IPS-20b (cell line): ENCODE results near the gene NDUFAF2.

Experiments used
- H3K27ac ChIP-seq: one replicate; pipeline ENCODE4 v1.5.1; 2013; ENCODE audit warnings: low read length
- H3K27me3 ChIP-seq: 2 replicates; pipeline ENCODE4 v1.6.1; 2013; ENCODE audit warnings: mild to moderate bottlenecking, low read length, inconsistent platforms; ENCODE audit not compliant: insufficient read depth
- H3K36me3 ChIP-seq: 2 replicates; pipeline ENCODE4 v1.6.1; 2013; ENCODE audit warnings: low read depth, mild to moderate bottlenecking, inconsistent platforms, low read length, moderate library complexity; ENCODE audit not compliant: insufficient read depth
- H3K4me1 ChIP-seq: 2 replicates; pipeline ENCODE4 v1.6.1; 2013; ENCODE audit warnings: mild to moderate bottlenecking, control low read depth, inconsistent platforms, low read length, moderate library complexity; ENCODE audit not compliant: insufficient read depth
- H3K4me3 ChIP-seq: 2 replicates; pipeline ENCODE4 v1.5.1; 2013; ENCODE audit warnings: mild to moderate bottlenecking, low read length, inconsistent platforms
- H3K9ac ChIP-seq: 2 replicates; pipeline ENCODE4 v1.6.1; 2013; ENCODE audit warnings: low read depth, mild to moderate bottlenecking, inconsistent platforms, low read length, moderate library complexity
- H3K9me3 ChIP-seq: 2 replicates; pipeline ENCODE4 v1.6.1; 2013; ENCODE audit warnings: mild to moderate bottlenecking, low read depth, low read length, inconsistent platforms; ENCODE audit not compliant: insufficient read depth

NDUFAF2 gene

DNA sequence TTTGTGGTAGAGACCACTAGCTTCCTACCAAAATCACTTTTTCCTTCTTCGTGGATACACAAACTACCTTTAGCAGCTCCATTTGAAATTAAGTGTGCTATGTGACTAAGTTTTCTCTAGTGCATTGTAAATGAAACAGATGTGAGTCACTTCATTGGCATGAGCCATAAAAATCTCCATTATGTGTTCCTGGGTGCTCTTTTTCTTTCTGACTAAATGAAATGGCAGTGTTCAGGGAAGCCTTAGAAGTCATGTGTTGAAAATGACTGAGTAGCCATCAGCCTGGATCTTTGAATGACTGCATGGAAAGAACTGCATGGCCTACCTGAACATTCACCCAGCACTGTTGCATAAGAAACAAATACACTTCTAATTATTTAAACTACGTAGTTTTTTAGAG, 107.9 kb downstream of the NDUFAF2 start:
- no peaks in the 10 kb centered on the region for H3K9me3 ChIP-seq
- H3K4me3 ChIP-seq = no peak overlapping the region
- no peaks in the 10 kb centered on the region for H3K27me3 ChIP-seq
- H3K9ac ChIP-seq = no peak overlapping the region
- H3K4me1 ChIP-seq = peaks cover 19% of the 10 kb centered on the region; the same call in 1 of the 2 replicates
- H3K36me3 ChIP-seq = no peaks in the 10 kb centered on the region
- no peak overlapping the region for H3K27ac ChIP-seq

DNA sequence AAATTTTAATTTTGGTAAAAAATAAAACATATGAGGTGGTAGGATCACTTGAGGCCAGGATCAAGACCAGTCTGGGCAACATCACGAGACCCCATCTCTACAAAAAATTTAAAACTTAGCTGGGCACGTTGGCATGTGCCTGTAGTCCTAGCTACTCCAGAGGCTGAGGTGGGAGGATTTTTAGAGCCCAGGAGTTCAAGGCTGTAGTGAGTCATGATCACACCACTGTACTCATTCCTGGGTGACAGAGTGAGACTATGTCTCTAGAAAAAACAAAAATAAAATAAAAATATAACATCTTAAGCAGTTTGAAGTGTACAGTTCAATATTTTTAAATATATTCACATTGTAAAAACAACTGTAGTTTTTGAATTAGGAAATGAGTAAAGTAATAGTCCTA, 108.9 kb downstream of the NDUFAF2 start:
- H3K36me3 ChIP-seq = no peaks in the 10 kb centered on the region
- no peak overlapping the region for H3K4me3 ChIP-seq
- no peaks in the 10 kb centered on the region for H3K27me3 ChIP-seq
- H3K4me1 ChIP-seq = peaks cover 19% of the 10 kb centered on the region; the same call in 1 of the 2 replicates
- H3K27ac ChIP-seq = no peak overlapping the region
- no peaks in the 10 kb centered on the region for H3K9me3 ChIP-seq
- no peak overlapping the region for H3K9ac ChIP-seq

DNA sequence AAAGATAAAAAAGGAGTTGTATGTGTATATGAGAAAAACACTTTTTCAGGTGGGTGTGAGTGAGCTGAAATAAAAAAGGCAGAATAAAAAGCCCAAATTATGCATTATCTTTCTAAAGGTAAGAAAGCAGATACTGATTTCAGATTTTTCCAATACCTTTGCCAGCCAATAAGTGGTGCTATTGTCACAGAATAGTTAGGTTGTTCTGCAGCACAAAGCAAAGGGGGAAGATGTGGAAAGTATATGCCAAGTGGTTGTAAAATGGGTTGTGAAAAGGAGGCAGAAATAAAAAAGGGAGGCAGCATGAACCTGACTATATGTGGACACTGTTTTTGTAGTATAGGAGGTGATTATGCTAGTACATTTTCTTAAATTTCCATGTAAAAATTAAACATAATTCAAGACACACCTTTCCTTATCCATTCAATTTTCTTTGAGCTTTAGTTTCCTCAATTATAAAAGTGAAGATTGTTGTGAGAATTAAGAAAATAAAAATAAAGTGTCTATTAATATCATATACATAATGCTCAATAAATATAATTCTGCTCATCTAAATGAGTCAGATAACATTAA, 110.5 kb downstream of the NDUFAF2 start:
- no peak overlapping the region for H3K9ac ChIP-seq
- peaks cover 13% of the 10 kb centered on the region; the same call in 1 of the 2 replicates for H3K4me1 ChIP-seq
- no peaks in the 10 kb centered on the region for H3K36me3 ChIP-seq
- H3K27ac ChIP-seq = no peak overlapping the region
- H3K27me3 ChIP-seq = no peaks in the 10 kb centered on the region
- no peak overlapping the region for H3K4me3 ChIP-seq
- no peaks in the 10 kb centered on the region for H3K9me3 ChIP-seq

DNA sequence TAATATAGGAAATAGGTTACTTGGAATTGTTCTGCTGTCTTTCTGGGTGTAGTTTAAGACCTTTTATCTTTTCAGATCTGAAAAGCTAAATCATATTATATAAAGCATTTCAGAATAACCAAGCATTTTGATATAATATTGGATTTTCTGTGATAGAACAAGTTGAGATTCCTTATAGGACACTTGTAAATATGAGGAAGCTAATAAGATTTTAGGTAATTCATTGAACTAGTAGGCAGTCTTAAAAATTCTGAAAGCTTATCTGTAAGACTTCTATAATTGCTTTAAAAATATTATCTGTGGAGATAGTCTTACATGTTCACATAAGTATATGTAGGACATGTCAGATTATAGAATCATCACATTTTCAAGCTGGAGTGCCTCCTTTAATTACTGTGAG, 114.5 kb downstream of the NDUFAF2 start:
- H3K27me3 ChIP-seq = no peaks in the 10 kb centered on the region
- no peak overlapping the region for H3K27ac ChIP-seq
- no peaks in the 10 kb centered on the region for H3K4me1 ChIP-seq
- no peak overlapping the region for H3K4me3 ChIP-seq
- no peaks in the 10 kb centered on the region for H3K36me3 ChIP-seq
- no peak overlapping the region for H3K9ac ChIP-seq
- H3K9me3 ChIP-seq = no peaks in the 10 kb centered on the region

DNA sequence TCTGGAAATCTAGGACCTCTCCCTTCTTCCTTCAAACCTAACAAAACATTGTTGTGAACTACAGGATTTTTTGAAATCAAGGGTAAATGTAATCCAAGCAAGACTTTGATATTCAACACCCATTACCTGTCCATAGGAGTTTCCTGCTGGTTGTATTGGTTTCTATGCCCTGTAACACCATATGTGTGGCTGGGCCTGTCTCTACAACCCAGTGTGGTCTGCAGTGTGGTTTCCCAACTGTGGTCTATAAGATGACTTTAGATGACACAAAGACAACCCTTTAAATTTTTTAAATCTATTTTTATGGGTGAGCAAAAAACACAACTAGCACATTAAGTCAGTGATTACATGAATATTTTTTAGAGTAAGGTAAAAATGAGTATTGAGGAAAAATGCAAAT, 124.1 kb downstream of the NDUFAF2 start:
- H3K4me3 ChIP-seq = no peak overlapping the region
- no peaks in the 10 kb centered on the region for H3K9me3 ChIP-seq
- H3K27ac ChIP-seq = no peak overlapping the region
- peaks cover 4% of the 10 kb centered on the region; the same call in 1 of the 2 replicates for H3K4me1 ChIP-seq
- H3K36me3 ChIP-seq = no peaks in the 10 kb centered on the region
- no peaks in the 10 kb centered on the region for H3K27me3 ChIP-seq
- H3K9ac ChIP-seq = no peak overlapping the region

DNA sequence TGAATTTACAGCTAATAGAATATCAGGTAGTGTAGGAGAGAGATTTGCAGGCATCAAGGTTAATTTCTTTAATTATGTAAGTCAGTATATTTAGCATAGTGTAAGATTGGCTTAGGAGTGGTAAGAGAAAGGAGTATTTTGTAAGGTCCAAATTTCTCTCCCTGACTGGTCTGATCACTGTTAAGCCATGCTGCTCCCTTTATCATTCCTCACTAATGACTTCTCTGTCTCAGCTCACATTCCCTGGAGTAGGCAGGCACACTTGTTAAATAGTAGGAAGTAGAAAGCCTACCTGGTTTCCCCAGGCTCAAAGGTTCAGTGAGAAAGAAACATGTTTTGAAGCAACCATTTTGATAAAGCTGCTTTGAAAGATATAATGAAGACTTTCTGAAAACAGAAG, 126.5 kb downstream of the NDUFAF2 start:
- H3K4me3 ChIP-seq = no peak overlapping the region
- H3K9ac ChIP-seq = 0 out of 2 replicates have a peak overlapping the region, but pooled peaks have one; percentile 16
- no peaks in the 10 kb centered on the region for H3K36me3 ChIP-seq
- peaks cover 4% of the 10 kb centered on the region; the same call in 1 of the 2 replicates for H3K4me1 ChIP-seq
- H3K9me3 ChIP-seq = no peaks in the 10 kb centered on the region
- no peaks in the 10 kb centered on the region for H3K27me3 ChIP-seq
- no peak overlapping the region for H3K27ac ChIP-seq

DNA sequence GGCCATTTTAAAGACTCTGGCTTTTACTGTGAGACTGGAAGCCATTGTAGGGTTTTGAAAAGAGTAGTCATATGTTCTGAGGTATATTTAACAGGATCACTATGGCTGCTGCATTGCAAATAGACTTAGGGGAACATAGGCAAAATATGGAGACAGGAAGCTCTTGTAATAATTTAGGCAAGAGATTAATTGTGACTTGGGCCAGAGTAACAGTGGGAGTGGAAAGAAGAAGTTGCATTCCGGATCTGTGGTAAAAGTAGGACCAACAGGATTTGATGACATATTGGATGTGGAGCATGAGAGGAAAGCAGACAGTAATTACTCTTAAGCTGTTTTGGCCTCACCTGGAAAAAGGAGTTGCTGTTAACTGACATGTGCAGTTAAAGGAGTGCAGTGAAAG, 131.6 kb downstream of the NDUFAF2 start:
- no peak overlapping the region for H3K4me3 ChIP-seq
- H3K9me3 ChIP-seq = no peaks in the 10 kb centered on the region
- no peaks in the 10 kb centered on the region for H3K4me1 ChIP-seq
- H3K27me3 ChIP-seq = no peaks in the 10 kb centered on the region
- no peak overlapping the region for H3K27ac ChIP-seq
- H3K36me3 ChIP-seq = no peaks in the 10 kb centered on the region
- no peak overlapping the region for H3K9ac ChIP-seq

DNA sequence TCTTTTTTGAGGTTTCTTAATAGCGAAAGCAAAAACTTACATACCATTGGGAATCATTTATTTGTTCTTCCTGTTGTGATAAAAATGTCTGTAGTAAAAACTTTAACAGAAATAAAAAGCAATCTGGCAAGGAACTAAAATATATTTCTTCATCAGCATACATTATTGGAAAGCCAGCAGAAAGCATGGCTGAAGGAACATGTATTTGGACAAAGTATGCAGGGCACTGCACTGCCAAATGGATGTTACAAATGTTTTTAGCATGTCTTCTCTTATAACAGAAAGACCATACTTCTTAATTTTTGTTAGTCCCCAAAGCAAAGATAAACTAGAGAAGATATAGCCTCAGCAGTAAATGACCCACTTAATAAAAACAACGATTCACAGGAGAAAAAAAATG, 136.7 kb downstream of the NDUFAF2 start:
- Histone ChIP-seq H3K4me3 (no peak overlapping the region), H3K9ac (no peak overlapping the region), H3K27me3 (no peaks in the 10 kb centered on the region), H3K36me3 (no peaks in the 10 kb centered on the region), H3K9me3 (no peaks in the 10 kb centered on the region), H3K4me1 (no peaks in the 10 kb centered on the region), H3K27ac (no peak overlapping the region)

DNA sequence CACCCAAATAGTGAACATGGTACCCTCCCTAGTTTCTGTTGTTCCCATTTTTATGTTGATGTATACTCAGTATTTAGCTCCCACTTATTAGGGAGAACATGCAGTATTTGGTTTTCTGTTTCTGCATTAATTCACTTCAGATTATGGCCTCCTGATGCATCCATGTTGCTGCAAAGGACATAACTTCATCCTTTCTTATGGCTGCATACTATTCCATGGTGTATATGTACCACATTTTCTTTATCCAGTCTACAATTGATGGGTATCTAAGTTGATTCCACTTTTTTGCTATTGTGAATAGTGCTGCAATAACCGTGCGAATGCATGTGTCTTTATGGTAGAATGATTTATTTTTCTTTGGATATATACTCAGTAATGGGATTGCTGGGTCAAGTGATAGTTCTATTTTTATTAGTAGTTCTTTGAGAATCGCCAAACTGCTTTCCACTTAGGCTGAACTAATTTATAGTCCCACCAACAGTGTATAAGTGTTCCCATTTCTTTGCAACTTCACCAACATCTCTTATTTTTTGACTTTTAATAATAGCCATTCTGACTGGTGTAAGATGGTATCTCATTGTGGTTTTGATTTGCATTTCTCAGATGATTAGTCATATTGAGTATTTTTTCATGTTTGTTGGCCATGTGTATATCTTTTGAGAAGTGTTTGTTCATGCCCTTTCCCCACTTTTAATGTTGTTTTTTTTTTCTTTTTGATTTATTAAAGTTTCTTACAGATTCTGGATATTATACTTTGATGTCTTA, 137.7 kb downstream of the NDUFAF2 start:
- Histone ChIP-seq H3K9me3 (no peaks in the 10 kb centered on the region), H3K4me1 (no peaks in the 10 kb centered on the region), H3K36me3 (no peaks in the 10 kb centered on the region), H3K27me3 (no peaks in the 10 kb centered on the region), H3K9ac (no peak overlapping the region), H3K4me3 (no peak overlapping the region), H3K27ac (no peak overlapping the region)

DNA sequence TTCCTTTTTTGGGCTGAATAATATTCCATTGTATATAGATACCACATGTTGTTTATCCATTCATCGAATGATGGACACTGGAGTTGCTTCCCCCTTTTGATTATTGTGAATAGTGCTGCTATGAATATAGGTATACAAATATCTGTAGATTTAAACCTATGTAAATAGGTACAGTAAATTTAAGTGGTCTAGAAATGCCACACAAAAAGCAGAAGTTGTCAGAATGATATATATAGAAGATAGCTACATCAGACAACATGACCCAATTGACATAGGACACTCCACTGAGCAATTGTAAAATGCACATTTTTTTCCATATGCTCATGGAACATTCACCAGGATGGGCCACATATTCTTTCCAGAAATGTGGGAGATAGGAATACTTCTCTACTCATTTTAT, 139.7 kb downstream of the NDUFAF2 start:
- no peaks in the 10 kb centered on the region for H3K4me1 ChIP-seq
- no peak overlapping the region for H3K4me3 ChIP-seq

DNA sequence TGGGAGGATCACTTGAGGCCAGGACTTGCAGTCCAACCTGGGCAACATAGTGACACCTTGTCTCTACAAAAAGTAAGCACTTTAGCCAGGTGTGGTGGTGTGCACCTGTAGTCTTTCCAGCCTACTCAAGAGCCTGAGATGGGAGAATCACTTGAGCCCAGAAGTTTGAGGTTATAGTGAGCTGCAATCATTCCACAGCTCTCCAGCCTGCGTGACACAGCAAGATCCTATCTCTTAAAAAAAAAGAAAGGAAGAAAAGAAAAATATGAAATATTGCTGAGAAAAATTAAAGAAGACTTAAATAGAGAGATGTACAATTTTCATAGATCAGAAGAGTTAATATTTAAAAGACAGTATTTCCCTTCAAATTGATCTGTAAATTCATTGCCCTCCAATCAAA, 140.9 kb downstream of the NDUFAF2 start:
- Histone ChIP-seq H3K4me1 (no peaks in the 10 kb centered on the region), H3K9me3 (no peaks in the 10 kb centered on the region), H3K4me3 (no peak overlapping the region), H3K36me3 (no peaks in the 10 kb centered on the region), H3K27ac (no peak overlapping the region), H3K9ac (no peak overlapping the region), H3K27me3 (no peaks in the 10 kb centered on the region)

More for the DNA sequence above, 139.7 kb downstream of the NDUFAF2 start:
- no peaks in the 10 kb centered on the region for H3K9me3 ChIP-seq
- H3K36me3 ChIP-seq = no peaks in the 10 kb centered on the region
- no peak overlapping the region for H3K9ac ChIP-seq
- no peaks in the 10 kb centered on the region for H3K27me3 ChIP-seq
- H3K27ac ChIP-seq = no peak overlapping the region

DNA sequence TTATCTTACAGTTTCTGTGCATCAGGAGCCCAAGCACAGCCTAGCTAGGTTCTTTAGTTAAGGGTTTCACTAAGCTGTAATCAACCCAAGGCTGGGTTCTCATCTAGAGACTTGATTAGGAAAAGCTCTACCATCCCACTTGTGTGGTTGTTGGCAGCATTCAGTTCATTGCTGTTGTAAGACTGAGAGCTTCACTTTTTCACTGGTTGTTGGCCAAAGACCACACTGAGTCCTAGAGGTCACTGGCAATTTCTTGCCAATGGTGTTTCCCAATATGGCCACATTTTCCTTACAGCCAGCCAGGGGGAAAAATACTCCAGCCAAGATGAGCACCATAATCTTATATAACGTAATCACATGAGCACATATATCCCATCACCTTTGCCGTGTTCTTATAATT, 142.9 kb downstream of the NDUFAF2 start:
- no peak overlapping the region for H3K9ac ChIP-seq
- H3K4me1 ChIP-seq = no peaks in the 10 kb centered on the region
- no peaks in the 10 kb centered on the region for H3K36me3 ChIP-seq
- H3K4me3 ChIP-seq = no peak overlapping the region
- H3K27me3 ChIP-seq = no peaks in the 10 kb centered on the region
- H3K9me3 ChIP-seq = no peaks in the 10 kb centered on the region
- H3K27ac ChIP-seq = no peak overlapping the region
